DOHH2 (cell line): ENCODE measurements around the gene PRPF39.

Experiments used
- H3F3A ChIP-seq: fragments of 200-600 bp; sonication (generic), shearing (Covaris generic); 2 replicates; pipeline ENCODE4 v1.6.0; 2016; ENCODE audit warnings: antibody characterized with exemption, mild to moderate bottlenecking; ENCODE audit not compliant: control insufficient read depth, insufficient read depth
- H3K27ac ChIP-seq: fragments of 200-600 bp; sonication (generic); 2 replicates; pipeline ENCODE4 v1.5.1; 2014; ENCODE audit warnings: low read depth, mild to moderate bottlenecking, low read length, moderate library complexity
- H3K27me3 ChIP-seq: fragments of 200-600 bp; sonication (generic); 2 replicates; pipeline ENCODE4 v1.6.1; 2014; ENCODE audit warnings: mild to moderate bottlenecking, low read length, mixed read lengths; ENCODE audit not compliant: control insufficient read depth
- H3K36me3 ChIP-seq: fragments of 200-600 bp; sonication (generic); 2 replicates; pipeline ENCODE4 v1.6.1; 2014; ENCODE audit warnings: mild to moderate bottlenecking, low read length, moderate library complexity, mixed read lengths; ENCODE audit not compliant: control insufficient read depth
- H3K4me1 ChIP-seq: fragments of 200-600 bp; sonication (generic); 2 replicates; pipeline ENCODE4 v1.6.1; 2014; ENCODE audit warnings: mild to moderate bottlenecking, low read length, mixed read lengths; ENCODE audit not compliant: control insufficient read depth
- H3K4me2 ChIP-seq: fragments of 200-600 bp; sonication (generic); 2 replicates; pipeline ENCODE4 v1.6.0; 2014; ENCODE audit warnings: mild to moderate bottlenecking, low read length, moderate library complexity
- H3K4me3 ChIP-seq: fragments of 200-600 bp; sonication (generic); 2 replicates; pipeline ENCODE4 v1.5.1; 2014; ENCODE audit warnings: mild to moderate bottlenecking, low read length, mixed read lengths
- H3K79me2 ChIP-seq: fragments of 200-600 bp; sonication (generic); 2 replicates; pipeline ENCODE4 v1.6.1; 2014; ENCODE audit warnings: mild to moderate bottlenecking, low read length, mixed read lengths; ENCODE audit not compliant: control insufficient read depth
- H3K9me2 ChIP-seq: fragments of 200-600 bp; sonication (generic); replicated peaks from 2 replicates; pipeline ENCODE4 v1.6.1; 2014; ENCODE audit warnings: mild to moderate bottlenecking, low read length, mixed read lengths; ENCODE audit not compliant: control insufficient read depth
- H3K9me3 ChIP-seq: fragments of 200-600 bp; sonication (generic); 2 replicates; pipeline ENCODE4 v1.6.1; 2014; ENCODE audit warnings: antibody characterized with exemption, low read length, mixed read lengths; ENCODE audit not compliant: control insufficient read depth, insufficient read depth
- H4K20me1 ChIP-seq: fragments of 200-600 bp; sonication (generic); 2 replicates; pipeline ENCODE4 v1.6.0; 2014; ENCODE audit warnings: low read depth, mild to moderate bottlenecking, antibody characterized with exemption, low read length, moderate library complexity; ENCODE audit not compliant: control insufficient read depth, insufficient read depth
- EZH2phosphoT487 ChIP-seq: fragments of 200-600 bp; sonication (generic); IDR thresholded peaks from 2 replicates; pipeline ENCODE4 v1.6.1; 2017; ENCODE audit warnings: borderline replicate concordance, mild to moderate bottlenecking, antibody characterized with exemption, low read length, moderate library complexity, mixed read lengths
- TF ChIP-seq, protein P1 (sequence below): fragments of 200-600 bp; sonication (generic); IDR thresholded peaks from one replicate; pipeline ENCODE4 v1.5.1; 2014; ENCODE audit warnings: antibody characterized with exemption, mild to moderate bottlenecking, low read depth, low read length; ENCODE audit not compliant: poor library complexity, severe bottlenecking

PRPF39 gene

DNA sequence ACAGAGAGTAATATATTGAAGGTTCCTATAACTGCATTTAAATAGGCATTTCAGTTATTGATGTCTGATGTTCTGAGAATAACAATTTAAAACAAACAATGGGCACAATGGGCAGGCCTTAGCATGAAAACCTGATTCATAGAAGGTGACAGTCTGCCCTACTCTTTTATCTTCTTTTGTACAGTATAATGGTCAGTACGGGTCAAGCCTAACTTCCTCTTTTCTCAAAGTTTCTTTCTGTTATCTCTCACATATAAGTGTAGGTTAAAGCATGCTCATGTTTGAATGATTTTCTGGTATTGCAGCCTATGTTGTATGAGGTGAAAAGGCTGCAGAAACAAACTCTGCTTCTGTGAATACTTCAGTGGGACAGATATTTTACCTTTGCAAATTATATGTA is 36.2 kb downstream of the PRPF39 start:
- H3K36me3 ChIP-seq, result peaks cover 86% of the 10 kb centered on the region
- no peak overlapping the region for H3K27ac ChIP-seq

DNA sequence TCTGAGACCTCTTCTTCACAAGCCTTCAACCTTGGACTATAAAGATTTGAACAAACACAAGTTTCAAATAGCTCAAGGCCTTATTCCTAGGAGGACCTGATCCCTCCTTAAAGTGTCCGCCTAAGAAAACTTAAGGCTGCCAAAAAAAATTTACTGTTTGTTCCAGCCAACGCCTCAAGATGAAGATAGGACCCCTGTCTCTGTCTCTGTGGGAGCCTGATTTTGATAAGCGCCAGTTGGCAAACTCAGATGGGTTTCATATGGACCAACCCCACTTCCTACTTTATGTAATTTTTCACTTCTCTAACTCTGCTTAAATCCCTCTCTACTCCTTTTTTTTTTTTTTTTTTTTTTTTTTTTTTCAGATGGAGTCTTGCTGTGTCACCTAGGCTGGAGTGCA is 39.4 kb downstream of the PRPF39 start:
- TF ChIP-seq EZH2phosphoT487, result no peak
- TF ChIP-seq, protein P1, sequence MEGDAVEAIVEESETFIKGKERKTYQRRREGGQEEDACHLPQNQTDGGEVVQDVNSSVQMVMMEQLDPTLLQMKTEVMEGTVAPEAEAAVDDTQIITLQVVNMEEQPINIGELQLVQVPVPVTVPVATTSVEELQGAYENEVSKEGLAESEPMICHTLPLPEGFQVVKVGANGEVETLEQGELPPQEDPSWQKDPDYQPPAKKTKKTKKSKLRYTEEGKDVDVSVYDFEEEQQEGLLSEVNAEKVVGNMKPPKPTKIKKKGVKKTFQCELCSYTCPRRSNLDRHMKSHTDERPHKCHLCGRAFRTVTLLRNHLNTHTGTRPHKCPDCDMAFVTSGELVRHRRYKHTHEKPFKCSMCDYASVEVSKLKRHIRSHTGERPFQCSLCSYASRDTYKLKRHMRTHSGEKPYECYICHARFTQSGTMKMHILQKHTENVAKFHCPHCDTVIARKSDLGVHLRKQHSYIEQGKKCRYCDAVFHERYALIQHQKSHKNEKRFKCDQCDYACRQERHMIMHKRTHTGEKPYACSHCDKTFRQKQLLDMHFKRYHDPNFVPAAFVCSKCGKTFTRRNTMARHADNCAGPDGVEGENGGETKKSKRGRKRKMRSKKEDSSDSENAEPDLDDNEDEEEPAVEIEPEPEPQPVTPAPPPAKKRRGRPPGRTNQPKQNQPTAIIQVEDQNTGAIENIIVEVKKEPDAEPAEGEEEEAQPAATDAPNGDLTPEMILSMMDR, result no peak
- no peaks in the 10 kb centered on the region for H3K9me2 ChIP-seq
- H4K20me1 ChIP-seq, result no peaks in the 10 kb centered on the region
- H3K9me3 ChIP-seq, result no peaks in the 10 kb centered on the region
- no peaks in the 10 kb centered on the region for H3K4me1 ChIP-seq
- H3K79me2 ChIP-seq, result no peaks in the 10 kb centered on the region
- H3K27me3 ChIP-seq, result no peaks in the 10 kb centered on the region
- H3K4me3 ChIP-seq, result no peak overlapping the region
- no peak overlapping the region for H3K27ac ChIP-seq
- peaks cover 76% of the 10 kb centered on the region for H3K36me3 ChIP-seq
- H3F3A ChIP-seq, result peaks cover 4% of the 10 kb centered on the region; the same call in 1 of the 2 replicates
- H3K4me2 ChIP-seq, result no peak overlapping the region

More for the DNA sequence above, 36.2 kb downstream of the PRPF39 start:
- H3K4me3 ChIP-seq, result no peak overlapping the region
- H3K79me2 ChIP-seq, result 0 out of 2 replicates have a peak, but pooled peaks cover 2% of the 10 kb centered on the region
- no peak overlapping the region for H3K4me2 ChIP-seq
- peaks cover 7% of the 10 kb centered on the region; the same call in 1 of the 2 replicates for H3F3A ChIP-seq
- H3K9me2 ChIP-seq, result no peaks in the 10 kb centered on the region
- H3K9me3 ChIP-seq, result no peaks in the 10 kb centered on the region
- H3K27me3 ChIP-seq, result no peaks in the 10 kb centered on the region
- no peak for TF ChIP-seq EZH2phosphoT487
- TF ChIP-seq, protein P1, result no peak
- no peaks in the 10 kb centered on the region for H4K20me1 ChIP-seq
- H3K4me1 ChIP-seq, result no peaks in the 10 kb centered on the region

DNA sequence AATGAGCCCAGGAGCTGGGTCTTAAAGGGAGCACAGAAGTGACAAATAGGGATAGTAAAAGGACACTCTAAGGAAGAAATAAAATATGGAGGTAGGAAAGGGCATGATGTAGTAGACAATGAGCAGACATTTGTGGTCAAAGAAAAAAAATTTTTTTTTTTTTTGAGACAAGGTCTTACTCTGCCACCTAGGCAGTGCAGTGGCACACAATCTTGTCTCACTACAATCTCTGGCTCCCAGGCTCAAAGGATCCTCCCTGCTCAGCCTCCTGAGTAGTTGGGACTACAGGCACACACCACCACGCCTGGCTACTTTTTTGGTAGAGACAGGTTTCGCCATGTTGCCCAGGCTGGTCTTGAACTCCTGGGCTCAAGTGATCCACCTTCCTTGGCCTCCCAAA is 41.8 kb downstream of the PRPF39 start:
- H3K9me3 ChIP-seq, result no peaks in the 10 kb centered on the region
- H3K27me3 ChIP-seq, result no peaks in the 10 kb centered on the region
- H3F3A ChIP-seq, result peaks cover 6% of the 10 kb centered on the region
- H3K4me1 ChIP-seq, result peaks cover under 1% of the 10 kb centered on the region
- H3K79me2 ChIP-seq, result peaks cover 3% of the 10 kb centered on the region
- H3K4me3 ChIP-seq, result no peak overlapping the region
- no peaks in the 10 kb centered on the region for H3K9me2 ChIP-seq
- H3K36me3 ChIP-seq, result peaks cover 62% of the 10 kb centered on the region
- TF ChIP-seq, protein P1, result no peak
- no peak for TF ChIP-seq EZH2phosphoT487
- no peak overlapping the region for H3K27ac ChIP-seq
- H3K4me2 ChIP-seq, result no peak overlapping the region
- H4K20me1 ChIP-seq, result no peaks in the 10 kb centered on the region
